HG02938 (cell line): ENCODE measurements around the gene PXMP2.

Source experiments
- ATAC-seq: cut with Tn5 transposase; IDR thresholded peaks from one replicate; pipeline ENCODE4 v1.9.1; 2021; ENCODE audit warnings: mild to moderate bottlenecking, moderate library complexity; ENCODE audit not compliant: unreplicated experiment

Gene PXMP2

GRCh38 chr12:132659146-132659545, 28.2 kb upstream of the PXMP2 start:
- ATAC-seq, result no peak

DNA sequence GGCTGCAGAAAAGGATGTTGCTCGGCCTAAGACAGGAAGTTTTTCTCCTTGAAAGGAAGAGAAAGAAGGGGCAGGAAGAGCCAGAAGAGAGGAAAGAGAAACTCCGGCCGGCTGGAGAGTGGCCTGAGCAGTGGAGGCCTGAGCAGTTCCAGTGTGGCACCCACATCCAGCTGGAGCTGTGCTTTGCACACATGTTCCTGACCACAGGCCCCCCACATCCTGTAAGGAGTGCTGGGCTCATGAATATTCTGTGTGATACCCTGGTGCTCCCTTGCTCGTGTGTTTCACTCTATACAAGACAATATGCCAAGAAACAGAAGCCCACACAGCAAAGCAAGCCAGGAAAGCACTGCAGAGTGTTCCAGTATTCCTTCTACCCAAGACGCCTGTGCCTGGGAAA, 27.3 kb upstream of the PXMP2 start:
- no peak for ATAC-seq

DNA sequence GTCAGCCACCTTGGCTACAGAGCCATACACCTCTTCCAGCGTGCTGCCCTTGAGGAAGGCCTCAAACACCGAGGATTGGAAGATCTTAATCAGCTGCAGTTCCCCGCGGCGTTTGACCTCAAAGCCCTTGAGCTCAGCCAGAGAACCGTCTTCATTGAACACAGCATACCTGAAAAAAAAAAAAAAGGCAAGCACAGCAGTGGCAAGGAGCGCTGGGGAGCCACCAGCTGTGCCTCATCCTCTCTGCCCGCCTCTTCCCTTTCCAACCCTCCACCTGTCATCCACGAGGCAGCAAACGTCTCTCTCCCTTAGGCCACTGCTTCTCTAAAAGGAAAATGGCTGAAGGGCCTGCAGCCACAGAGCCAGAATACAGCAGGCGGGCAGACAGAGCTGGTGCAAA, 26.4 kb upstream of the PXMP2 start:
- ATAC-seq, result no peak

GRCh38 chr12:132661972-132662371, 25.4 kb upstream of the PXMP2 start:
- no peak for ATAC-seq

GRCh38 chr12:132662901-132663755, 24.3 kb upstream of the PXMP2 start:
- ATAC-seq, result no peak

DNA sequence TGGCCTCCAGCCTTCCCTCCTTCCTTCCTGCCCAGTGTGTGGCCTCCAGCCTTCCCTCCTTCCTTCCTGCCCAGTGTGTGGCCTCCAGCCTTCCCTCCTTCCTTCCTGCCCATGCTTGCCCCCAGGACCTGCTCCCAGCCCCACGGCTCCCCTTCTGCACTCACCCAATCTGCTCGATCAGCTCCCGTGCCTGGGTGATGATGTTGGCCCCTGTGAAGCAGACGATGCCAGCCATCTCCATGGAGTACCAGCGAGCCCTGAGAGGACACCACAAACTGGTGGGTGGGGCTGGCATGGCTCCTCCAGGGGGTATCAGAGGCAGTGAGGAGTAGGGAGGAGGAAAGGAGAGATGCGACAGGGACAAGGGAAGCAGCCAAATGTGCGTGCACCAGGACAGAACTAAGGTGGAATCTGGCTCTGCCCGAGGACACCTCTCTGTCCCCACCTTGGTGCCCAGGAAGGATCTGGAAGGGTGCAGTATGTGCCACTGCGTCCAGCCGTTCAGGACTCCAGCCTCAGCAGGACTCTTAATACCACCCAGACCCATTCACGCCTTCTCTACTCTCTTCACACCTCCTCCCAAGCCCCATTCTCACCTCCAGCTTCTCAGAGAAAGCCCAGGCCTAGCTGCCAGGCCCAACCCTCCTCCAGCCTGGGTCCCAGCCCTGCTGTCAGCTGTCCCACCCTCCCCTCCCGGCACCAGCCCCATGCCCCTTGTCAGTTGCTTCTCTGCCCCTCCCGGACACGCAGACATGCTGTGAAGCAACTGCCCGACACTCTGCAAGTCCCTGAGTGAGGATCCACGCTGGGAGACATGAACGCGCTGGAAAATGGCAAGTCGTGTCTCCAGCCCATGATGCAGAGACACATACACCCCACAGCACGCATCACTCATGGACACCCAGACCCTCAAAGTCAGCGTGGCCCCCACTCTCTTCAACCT, 22.9 kb upstream of the PXMP2 start:
- no peak for ATAC-seq

- ATAC-seq, result no peak
Measured at GRCh38 chr12:132665149-132665491, 22.3 kb upstream of the PXMP2 start.

DNA sequence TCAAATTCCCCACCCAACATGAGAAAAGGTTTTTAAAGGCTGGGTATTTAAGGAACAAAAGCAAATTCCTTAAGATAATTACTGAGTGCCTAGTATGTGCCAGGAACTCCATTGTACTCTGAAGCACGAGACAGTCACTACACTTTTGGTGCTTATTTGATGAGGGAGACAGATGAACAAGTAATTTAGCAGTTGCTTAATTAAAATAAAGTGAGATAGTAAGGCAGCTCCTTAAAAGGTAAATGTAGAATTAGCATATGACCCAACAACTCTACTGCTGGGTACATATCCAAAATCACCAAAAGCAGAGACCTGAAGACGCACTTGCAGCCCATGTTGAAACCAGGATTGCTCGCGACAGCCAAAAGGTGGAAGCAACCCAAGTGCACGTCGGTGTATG, 21.6 kb upstream of the PXMP2 start:
- no peak for ATAC-seq

GRCh38 chr12:132668191-132669088, 18.9 kb upstream of the PXMP2 start:
- ATAC-seq, result no peak

DNA sequence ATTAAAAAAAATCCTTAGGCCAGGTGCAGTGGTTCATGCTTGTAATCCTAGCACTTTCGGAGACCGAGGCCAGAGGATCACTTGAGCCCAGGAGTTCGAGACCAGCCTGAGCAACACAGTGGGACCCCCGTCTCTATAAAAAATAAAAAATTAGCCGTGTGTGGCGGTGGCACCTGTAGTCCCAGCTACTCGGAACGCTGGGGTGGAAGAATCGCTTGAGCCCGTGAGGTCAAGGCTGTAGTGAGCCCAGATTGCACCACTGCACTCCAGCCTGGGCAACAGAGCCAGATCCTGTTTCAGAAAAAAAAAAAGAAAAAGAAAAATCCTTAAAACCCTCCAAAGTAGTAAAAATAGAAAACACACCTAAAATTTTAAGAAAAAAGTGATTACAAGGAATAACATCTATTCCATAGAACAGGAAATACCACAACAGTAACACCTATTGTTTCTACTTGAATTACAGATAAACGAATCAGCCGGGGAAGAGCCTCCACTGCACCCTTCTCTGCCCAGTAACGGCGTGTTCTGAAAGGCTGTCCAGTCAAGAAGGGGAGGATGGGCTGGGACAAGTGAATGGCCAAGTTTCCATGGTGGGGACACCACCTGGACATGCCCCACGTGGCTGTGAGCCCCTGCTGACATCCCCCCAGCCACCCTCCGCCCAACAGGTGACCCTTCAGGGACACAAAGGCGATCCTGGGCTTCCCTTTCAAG, 18.1 kb upstream of the PXMP2 start:
- ATAC-seq, result no peak

GRCh38 chr12:132672116-132672515, 15.3 kb upstream of the PXMP2 start:
- no peak for ATAC-seq

GRCh38 chr12:132672678-132673077, 14.7 kb upstream of the PXMP2 start:
- ATAC-seq, result no peak

- no peak for ATAC-seq
Measured at GRCh38 chr12:132673288-132674179, 13.9 kb upstream of the PXMP2 start.

DNA sequence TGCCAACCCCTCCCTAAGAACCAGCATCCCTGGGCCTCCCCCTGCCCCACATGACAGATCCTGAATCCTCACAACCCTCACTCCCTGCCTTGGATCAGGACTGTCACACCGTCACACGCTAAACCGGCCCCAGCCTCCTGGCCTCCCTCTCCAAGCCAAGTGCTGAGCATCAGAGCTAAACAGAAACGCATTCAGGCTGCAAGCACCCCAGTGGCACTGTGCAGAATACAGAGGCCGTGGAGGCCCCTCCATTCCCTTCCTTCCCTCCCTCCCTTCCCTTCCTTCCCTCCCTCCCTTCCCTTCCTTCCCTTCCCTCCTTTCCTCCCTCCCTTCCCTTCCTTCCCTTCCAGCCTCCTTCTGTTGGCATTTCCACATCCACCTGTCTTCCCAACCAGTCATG, 12.8 kb upstream of the PXMP2 start:
- no peak for ATAC-seq

DNA sequence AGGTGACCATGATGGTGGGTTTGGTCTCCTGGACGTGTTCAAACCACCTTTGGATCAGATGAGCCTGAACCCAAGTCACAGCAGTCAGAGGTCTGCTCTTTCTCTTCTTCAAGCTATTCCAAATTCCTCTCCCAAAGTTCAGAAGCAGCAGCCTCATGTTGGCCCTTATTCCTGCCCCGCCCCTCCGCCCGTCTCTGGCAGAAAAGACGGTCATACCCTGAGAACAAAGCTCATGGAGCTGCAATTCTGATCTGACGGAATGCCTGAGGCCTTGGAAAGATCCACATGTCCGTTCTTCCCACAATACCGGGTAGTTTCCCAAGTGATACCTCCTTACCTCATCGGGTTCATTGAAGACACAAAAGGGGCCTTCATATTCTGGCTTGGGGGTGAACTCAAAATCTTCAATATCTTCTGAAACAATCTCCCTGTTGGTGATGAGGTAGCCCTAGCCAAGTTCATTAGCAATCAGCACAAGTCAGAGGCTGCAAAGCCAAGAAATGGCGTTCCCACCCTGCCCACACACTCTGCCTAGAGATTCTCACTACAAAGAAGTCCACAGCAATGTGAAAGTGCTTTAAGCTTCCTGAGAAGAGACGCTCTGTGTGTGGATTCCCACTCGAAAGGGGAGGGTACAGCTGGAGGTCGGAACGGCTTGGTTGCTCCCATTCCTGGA, 11.5 kb upstream of the PXMP2 start:
- ATAC-seq, result no peak

GRCh38 chr12:132677492-132677891, 9.9 kb upstream of the PXMP2 start:
- no peak for ATAC-seq

- ATAC-seq, result no peak
Measured at GRCh38 chr12:132685400-132685799, 2.0 kb upstream of the PXMP2 start.

DNA sequence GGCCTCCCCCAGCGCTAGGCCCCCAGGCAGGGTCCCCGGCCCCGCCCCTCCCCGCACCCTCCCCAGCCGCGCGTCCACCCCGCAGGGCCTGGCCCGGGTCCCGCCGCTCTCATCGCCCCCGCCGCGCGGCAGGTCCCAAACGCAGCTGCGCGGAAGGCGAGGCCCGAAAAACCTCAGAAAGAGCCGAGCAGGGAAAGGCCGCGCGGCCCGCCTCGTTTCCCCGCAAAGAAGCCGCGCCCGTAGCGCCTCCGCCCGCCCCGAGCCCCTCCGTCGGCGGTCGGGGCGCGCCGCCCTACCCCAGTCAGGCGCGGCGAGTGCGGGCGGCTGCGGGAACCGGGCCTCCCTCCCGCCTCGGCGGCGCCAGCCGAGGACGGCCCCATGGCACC, 569 bp upstream of the PXMP2 start:
- peak; percentile 17 for ATAC-seq

- no peak for ATAC-seq
Measured at GRCh38 chr12:132689227-132689626, 1.8 kb downstream of the PXMP2 start.
